Tibial artery (tissue), 4 donors: ENCODE measurements around the gene TMEM168.

Source experiments
- DNase-seq, 2 donors: peaks; one replicate each; pipeline ENCODE4 v3.0.0-alpha.2; 2019
- H3K27ac ChIP-seq, 2 donors: fragments of 200-600 bp; sonication (generic) in 1 of 2; 1 replicate in 1 of 2; 2 replicates in 1 of 2; pipeline ENCODE4 v1.5.1; 2018 to 2019; ENCODE audit warnings: mild to moderate bottlenecking in 1 of 2
- H3K27me3 ChIP-seq, 2 donors: fragments of 200-600 bp; sonication (generic) in 1 of 2; one replicate each; pipeline versions ENCODE4 v1.5.1 to v1.6.0; 2016 to 2019
- H3K36me3 ChIP-seq, 3 donors: fragments of 200-600 bp; sonication (generic) in 2 of 3; one replicate each; pipeline ENCODE4 v1.5.1; 2016 to 2019; ENCODE audit warnings: mild to moderate bottlenecking in 2 of 3
- H3K4me1 ChIP-seq, 4 donors: fragments of 200-600 bp; sonication (generic) in 2 of 4; 1 replicate in 3 of 4; 2 replicates in 1 of 4; pipeline ENCODE4 v1.5.1; 2016 to 2019
- H3K4me3 ChIP-seq, 2 donors: fragments of 200-600 bp; sonication (generic) in 1 of 2; 1 replicate in 1 of 2; 2 replicates in 1 of 2; pipeline ENCODE4 v1.5.1; 2018 to 2019; ENCODE audit warnings: mild to moderate bottlenecking in 2 of 2
- H3K9me3 ChIP-seq, 3 donors: fragments of 200-600 bp; sonication (generic) in 1 of 3; one replicate each; pipeline ENCODE4 v1.5.1; 2016 to 2019
- intact Hi-C: fragments of 100-400 bp; cut with DNase I; formaldehyde crosslinking; loops from one replicate; pipeline ENCODE4 v1.15.0; 2023; ENCODE audit warnings: low total_unique reads
- TF ChIP-seq, protein P1 (sequence below), 2 experiments: fragments of 200-600 bp in 1 of 2; fragments of 450-650 bp in 1 of 2; IDR thresholded peaks; one replicate each; pipeline ENCODE4 v1.5.1; 2017 to 2019; ENCODE audit warnings: antibody characterized with exemption in 2 of 2, mild to moderate bottlenecking in 1 of 2, moderate library complexity in 1 of 2

TMEM168 gene

DNA sequence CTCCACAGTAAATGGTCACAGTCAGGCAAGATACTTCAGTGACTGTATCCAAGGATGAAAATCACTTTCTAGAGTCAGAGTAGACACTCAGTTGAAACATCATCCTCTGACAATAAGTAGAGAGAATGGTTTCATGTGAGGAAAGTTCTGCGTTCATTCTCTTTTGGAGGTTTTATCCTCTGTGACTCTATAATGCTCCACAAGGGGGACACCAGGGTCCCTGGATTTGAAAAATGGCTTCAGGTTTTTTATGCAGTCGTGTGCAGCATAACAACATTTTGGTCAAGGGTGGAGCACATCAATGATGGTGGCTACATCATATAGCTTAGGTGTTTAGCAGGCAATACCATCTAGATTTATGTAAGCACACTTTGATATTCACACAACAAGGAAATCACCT lies 40.4 kb downstream of the TMEM168 start:
- no peaks in the 10 kb centered on the region for H3K9me3 ChIP-seq
- TF ChIP-seq, protein P1, sequence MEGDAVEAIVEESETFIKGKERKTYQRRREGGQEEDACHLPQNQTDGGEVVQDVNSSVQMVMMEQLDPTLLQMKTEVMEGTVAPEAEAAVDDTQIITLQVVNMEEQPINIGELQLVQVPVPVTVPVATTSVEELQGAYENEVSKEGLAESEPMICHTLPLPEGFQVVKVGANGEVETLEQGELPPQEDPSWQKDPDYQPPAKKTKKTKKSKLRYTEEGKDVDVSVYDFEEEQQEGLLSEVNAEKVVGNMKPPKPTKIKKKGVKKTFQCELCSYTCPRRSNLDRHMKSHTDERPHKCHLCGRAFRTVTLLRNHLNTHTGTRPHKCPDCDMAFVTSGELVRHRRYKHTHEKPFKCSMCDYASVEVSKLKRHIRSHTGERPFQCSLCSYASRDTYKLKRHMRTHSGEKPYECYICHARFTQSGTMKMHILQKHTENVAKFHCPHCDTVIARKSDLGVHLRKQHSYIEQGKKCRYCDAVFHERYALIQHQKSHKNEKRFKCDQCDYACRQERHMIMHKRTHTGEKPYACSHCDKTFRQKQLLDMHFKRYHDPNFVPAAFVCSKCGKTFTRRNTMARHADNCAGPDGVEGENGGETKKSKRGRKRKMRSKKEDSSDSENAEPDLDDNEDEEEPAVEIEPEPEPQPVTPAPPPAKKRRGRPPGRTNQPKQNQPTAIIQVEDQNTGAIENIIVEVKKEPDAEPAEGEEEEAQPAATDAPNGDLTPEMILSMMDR (IDR thresholded peaks at IDR 0.05): no peak
- H3K4me1 ChIP-seq: no peaks in the 10 kb centered on the region
- H3K4me3 ChIP-seq: no peak overlapping the region
- H3K27me3 ChIP-seq: no peaks in the 10 kb centered on the region
- H3K36me3 ChIP-seq: no peaks in the 10 kb centered on the region
- intact Hi-C loops: no loop called here
- no peak overlapping the region for H3K27ac ChIP-seq
- no peak for DNase-seq

DNA sequence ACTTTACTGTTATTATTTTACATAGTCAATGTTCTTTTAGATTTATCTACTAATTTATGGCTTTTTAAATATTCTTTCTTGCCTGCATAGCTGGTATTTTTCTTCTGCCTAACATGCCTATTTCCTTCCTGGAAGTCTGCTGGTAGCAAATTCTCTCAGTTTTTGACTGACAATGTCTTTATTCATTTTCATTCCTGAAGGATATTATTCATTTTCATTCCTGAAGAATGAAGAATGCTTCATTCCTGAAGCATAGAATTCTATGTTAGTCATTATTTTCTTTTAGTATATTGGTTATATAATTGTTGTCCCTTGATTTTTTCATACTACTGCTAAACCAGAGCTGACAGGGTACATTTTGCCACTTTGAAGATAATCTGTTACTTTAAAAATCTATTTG lies 41.8 kb downstream of the TMEM168 start:
- intact Hi-C loops: no loop called here
- no peak for DNase-seq
- no peaks in the 10 kb centered on the region for H3K4me1 ChIP-seq
- no peaks in the 10 kb centered on the region for H3K36me3 ChIP-seq
- no peak overlapping the region for H3K4me3 ChIP-seq
- TF ChIP-seq, protein P1 (IDR thresholded peaks at IDR 0.05): no peak
- no peaks in the 10 kb centered on the region for H3K27me3 ChIP-seq
- H3K9me3 ChIP-seq: no peaks in the 10 kb centered on the region
- H3K27ac ChIP-seq: no peak overlapping the region

DNA sequence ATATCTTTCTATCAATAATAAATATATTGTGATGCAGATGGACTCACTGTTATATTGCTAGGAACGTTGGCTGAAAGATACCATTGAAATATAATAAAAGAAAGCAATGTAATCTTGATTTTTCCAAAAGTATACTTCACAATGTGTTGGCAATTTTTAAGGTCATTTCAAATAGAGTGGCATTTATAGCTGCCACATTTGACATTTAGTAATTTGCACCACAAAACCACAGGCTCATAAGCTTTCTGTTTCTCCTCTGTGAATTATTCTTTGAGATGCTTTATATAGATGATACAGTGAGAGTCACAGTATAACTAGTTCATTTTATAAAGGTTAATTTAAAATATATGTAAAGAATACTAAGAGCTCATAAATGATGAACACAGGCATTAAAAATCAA lies 44.6 kb downstream of the TMEM168 start:
- DNase-seq: no peak

DNA sequence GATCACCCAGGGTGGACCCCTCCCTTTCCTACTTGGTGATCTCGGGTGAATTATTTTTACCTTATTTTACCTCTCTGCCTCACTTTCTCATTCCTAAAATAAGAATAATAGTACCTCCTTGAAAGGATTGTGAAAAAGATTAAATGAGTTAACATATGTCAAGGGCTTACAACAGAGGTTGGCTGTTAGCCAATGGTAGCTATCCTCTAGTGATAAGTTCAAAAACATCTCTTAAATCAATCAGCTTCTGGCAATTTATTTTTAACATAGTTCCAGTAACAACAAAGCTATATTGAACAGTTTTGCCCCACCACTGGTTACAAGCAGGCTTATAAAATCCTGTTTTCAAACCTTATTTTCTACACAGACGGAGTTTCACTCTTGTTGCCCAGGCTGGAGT lies 45.4 kb downstream of the TMEM168 start:
- no peaks in the 10 kb centered on the region for H3K27me3 ChIP-seq
- H3K36me3 ChIP-seq: peaks cover 0 to 6% (median 0%) of the 10 kb centered on the region in 3 donors
- DNase-seq: no peak
- no peaks in the 10 kb centered on the region for H3K4me1 ChIP-seq
- no peaks in the 10 kb centered on the region for H3K9me3 ChIP-seq
- H3K27ac ChIP-seq: no peak overlapping the region
- H3K4me3 ChIP-seq: no peak overlapping the region
- intact Hi-C loops: no loop called here
- TF ChIP-seq, protein P1 (IDR thresholded peaks at IDR 0.05): no peak

More for the DNA sequence above, 44.6 kb downstream of the TMEM168 start:
- TF ChIP-seq, protein P1 (IDR thresholded peaks at IDR 0.05): no peak
- Histone ChIP-seq H3K27ac (no peak overlapping the region), H3K9me3 (no peaks in the 10 kb centered on the region), H3K4me1 (no peaks in the 10 kb centered on the region), H3K27me3 (no peaks in the 10 kb centered on the region), H3K4me3 (no peak overlapping the region), H3K36me3 (no peaks in the 10 kb centered on the region)
- intact Hi-C loops: no loop called here

DNA sequence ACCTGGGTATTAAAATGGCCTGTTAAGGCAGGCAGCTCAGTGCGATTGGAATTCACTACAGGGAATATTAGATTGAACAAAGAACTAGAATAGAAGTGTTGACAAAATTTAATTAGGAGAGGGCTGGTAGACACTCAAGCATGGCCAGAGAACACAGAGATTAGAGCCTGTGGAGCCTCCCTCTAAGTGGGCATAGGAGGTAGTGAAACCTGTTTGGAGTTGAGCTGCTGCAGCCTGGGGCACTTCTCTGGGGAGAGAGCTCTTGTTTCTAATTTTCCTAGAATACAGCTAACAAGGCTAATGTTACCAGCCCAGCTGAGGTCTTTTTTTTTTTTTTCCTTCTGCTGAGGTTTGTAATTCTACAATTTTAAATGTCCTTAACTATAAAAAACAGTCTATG lies 46.4 kb downstream of the TMEM168 start:
- intact Hi-C loops: no loop called here
- Histone ChIP-seq H3K36me3 (peaks cover 0 to 6% (median 0%) of the 10 kb centered on the region in 3 donors), H3K4me1 (no peaks in the 10 kb centered on the region), H3K27me3 (no peaks in the 10 kb centered on the region), H3K9me3 (peaks cover 0 to 6% (median 2%) of the 10 kb centered on the region in 3 donors), H3K4me3 (no peak overlapping the region), H3K27ac (no peak overlapping the region)
- TF ChIP-seq, protein P1 (IDR thresholded peaks at IDR 0.05): no peak
- DNase-seq: no peak

DNA sequence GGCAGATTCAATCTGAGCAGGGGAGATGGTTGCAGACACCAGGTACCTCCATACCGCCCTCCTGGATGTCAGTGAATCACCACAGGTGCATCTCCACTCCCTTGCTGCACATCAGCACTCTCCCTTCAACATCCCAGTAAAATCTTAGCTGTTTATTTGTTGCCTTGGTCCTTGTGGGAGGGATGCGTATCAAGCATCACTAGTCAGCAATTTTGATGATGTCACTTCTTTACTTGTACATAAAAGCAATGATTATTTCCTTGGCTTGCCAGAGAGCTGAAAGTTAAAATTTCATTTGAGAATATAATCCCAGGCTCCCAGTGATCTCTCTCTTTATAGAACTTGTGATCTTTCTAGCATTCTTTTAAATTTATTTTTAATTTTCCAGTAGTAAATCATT lies 49.5 kb downstream of the TMEM168 start:
- Histone ChIP-seq H3K27ac (no peak overlapping the region), H3K27me3 (no peaks in the 10 kb centered on the region), H3K4me1 (no peaks in the 10 kb centered on the region), H3K36me3 (peaks cover 0 to 6% (median 0%) of the 10 kb centered on the region in 3 donors), H3K4me3 (no peak overlapping the region), H3K9me3 (peaks cover 0 to 21% (median 17%) of the 10 kb centered on the region in 3 donors)
- intact Hi-C loops: no loop called here
- DNase-seq: no peak
- TF ChIP-seq, protein P1 (IDR thresholded peaks at IDR 0.05): no peak
